Activated T-helper 2 cell treated with anti-CD3 and anti-CD28 coated beads, Interferon-gamma antibody, Interleukin-2, Interleukin-4, amounts not matched to agents 10 μg/mL and 5 μg/mL and 100 μg/mL, durations not matched to agents 14 hours and 24 hours and 36 hours (primary cell): Measurements from ENCODE around the gene XRCC6. TPM values are rescaled to one million over a fixed set of nuclear protein-coding genes. Genes with fewer than 3 reads are reported as not detected.
"Not testable (repeated sequence)": the region's sequence is repeated elsewhere in the genome, so short reads cannot be mapped to it uniquely, and the experiment has no call there.

Experiments used
- DNase-seq: peaks from one replicate; pipeline ENCODE4 v3.0.0; 2021; ENCODE audit warnings: low spot score
- H3K27ac Mint-ChIP-seq: one replicate; pipeline ENCODE4 v1.8.0; 2021; ENCODE audit warnings: mixed read lengths
- H3K27me3 Mint-ChIP-seq: one replicate; pipeline ENCODE4 v1.8.0; 2021; ENCODE audit warnings: low read depth, mixed read lengths
- H3K36me3 Mint-ChIP-seq: one replicate; pipeline ENCODE4 v1.8.0; 2021; ENCODE audit warnings: low read depth, mixed read lengths
- H3K4me1 Mint-ChIP-seq: one replicate; pipeline ENCODE4 v1.8.0; 2021; ENCODE audit warnings: low read depth, mixed read lengths
- H3K4me3 Mint-ChIP-seq: one replicate; pipeline ENCODE4 v1.8.0; 2021; ENCODE audit warnings: low read depth, mild to moderate bottlenecking, moderate library complexity, mixed read lengths
- H3K9me3 Mint-ChIP-seq: one replicate; pipeline ENCODE4 v1.8.0; 2021; ENCODE audit warnings: mixed read lengths
- intact Hi-C: fragments of 100-400 bp; cut with micrococcal nuclease; formaldehyde crosslinking; loops from one replicate; pipeline ENCODE4 v1.15.1; 2023
- total RNA-seq: library from RNA; stranded (reverse); gene quantifications from 2 replicates; pipeline ENCODE4 v1.2.3, GENCODE V29; 2022

XRCC6 gene
- total RNA-seq, 1 donor from 2014 or later: 421 TPM

GRCh38 chr22:41663594-41663993, 42.5 kb downstream of the XRCC6 start:
- H3K4me1 Mint-ChIP-seq, H3K27ac Mint-ChIP-seq, DNase-seq, H3K27me3 Mint-ChIP-seq, intact Hi-C loops, H3K4me3 Mint-ChIP-seq, H3K9me3 Mint-ChIP-seq: not testable (repeated sequence)
- peaks cover 59% of the 10 kb centered on the region for H3K36me3 Mint-ChIP-seq

- peaks cover 8% of the 10 kb centered on the region for H3K4me1 Mint-ChIP-seq
- H3K4me3 Mint-ChIP-seq: no peak overlapping the region
- no peaks in the 10 kb centered on the region for H3K27me3 Mint-ChIP-seq
- no peaks in the 10 kb centered on the region for H3K9me3 Mint-ChIP-seq
- H3K36me3 Mint-ChIP-seq: peaks cover 58% of the 10 kb centered on the region
- DNase-seq: no peak
- intact Hi-C loops: no loop called here
- no peak overlapping the region for H3K27ac Mint-ChIP-seq
Observed at GRCh38 chr22:41664490-41664889, 43.4 kb downstream of the XRCC6 start.

- Mint-ChIP-seq H3K4me1 (peaks cover 8% of the 10 kb centered on the region), H3K27me3 (no peaks in the 10 kb centered on the region), H3K9me3 (no peaks in the 10 kb centered on the region), H3K27ac (no peak overlapping the region), H3K36me3 (peaks cover 59% of the 10 kb centered on the region), H3K4me3 (no peak overlapping the region)
- DNase-seq: no peak
- intact Hi-C loops: no loop called here
Observed at GRCh38 chr22:41664951-41665350, 43.9 kb downstream of the XRCC6 start.

- no peaks in the 10 kb centered on the region for H3K27me3 Mint-ChIP-seq
- H3K27ac Mint-ChIP-seq: peak overlapping the region; percentile 28
- intact Hi-C loops: no loop called here
- H3K4me1 Mint-ChIP-seq: peaks cover 8% of the 10 kb centered on the region
- H3K36me3 Mint-ChIP-seq: peaks cover 49% of the 10 kb centered on the region
- no peak overlapping the region for H3K4me3 Mint-ChIP-seq
- no peaks in the 10 kb centered on the region for H3K9me3 Mint-ChIP-seq
- DNase-seq: no peak
Observed at GRCh38 chr22:41668971-41669911, 48.1 kb downstream of the XRCC6 start.

GRCh38 chr22:41672096-41672495, 51.0 kb downstream of the XRCC6 start:
- H3K4me3 Mint-ChIP-seq, H3K27me3 Mint-ChIP-seq, intact Hi-C loops, H3K9me3 Mint-ChIP-seq, H3K27ac Mint-ChIP-seq, DNase-seq: not testable (repeated sequence)
- H3K4me1 Mint-ChIP-seq: peaks cover 15% of the 10 kb centered on the region
- H3K36me3 Mint-ChIP-seq: peaks cover 54% of the 10 kb centered on the region

GRCh38 chr22:41672780-41673509, 51.9 kb downstream of the XRCC6 start:
- no peak overlapping the region for H3K27ac Mint-ChIP-seq
- no peaks in the 10 kb centered on the region for H3K9me3 Mint-ChIP-seq
- no peak overlapping the region for H3K4me3 Mint-ChIP-seq
- no peaks in the 10 kb centered on the region for H3K27me3 Mint-ChIP-seq
- peaks cover 58% of the 10 kb centered on the region for H3K36me3 Mint-ChIP-seq
- DNase-seq: no peak
- intact Hi-C loops: no loop called here
- H3K4me1 Mint-ChIP-seq: peaks cover 10% of the 10 kb centered on the region

- Mint-ChIP-seq H3K4me1 (peaks cover 10% of the 10 kb centered on the region), H3K4me3 (no peak overlapping the region), H3K27me3 (no peaks in the 10 kb centered on the region), H3K9me3 (no peaks in the 10 kb centered on the region), H3K27ac (no peak overlapping the region), H3K36me3 (peaks cover 66% of the 10 kb centered on the region)
- intact Hi-C loops: no loop called here
- no peak for DNase-seq
Observed at GRCh38 chr22:41674846-41675340, 53.8 kb downstream of the XRCC6 start.

GRCh38 chr22:41676134-41676533, 55.0 kb downstream of the XRCC6 start:
- intact Hi-C loops: no loop called here
- Mint-ChIP-seq H3K9me3 (no peaks in the 10 kb centered on the region), H3K4me3 (no peak overlapping the region), H3K27me3 (no peaks in the 10 kb centered on the region), H3K27ac (no peak overlapping the region), H3K36me3 (peaks cover 73% of the 10 kb centered on the region), H3K4me1 (peaks cover 16% of the 10 kb centered on the region)
- DNase-seq: no peak

- H3K4me1 Mint-ChIP-seq: peaks cover 12% of the 10 kb centered on the region
- peak overlapping the region; percentile 95 for H3K27ac Mint-ChIP-seq
- H3K4me3 Mint-ChIP-seq: peak overlapping the region; percentile 98
- intact Hi-C loops: loop anchor here (2.0 kb wide), 1 partner anchor 15 kb away; no protein-coding TSS in a partner anchor
- H3K27me3 Mint-ChIP-seq: no peaks in the 10 kb centered on the region
- peaks cover 42% of the 10 kb centered on the region for H3K36me3 Mint-ChIP-seq
- H3K9me3 Mint-ChIP-seq: no peaks in the 10 kb centered on the region
- DNase-seq: no peak
Observed at GRCh38 chr22:41681616-41682015, 60.5 kb downstream of the XRCC6 start.

GRCh38 chr22:41682033-41682807, 61.1 kb downstream of the XRCC6 start:
- intact Hi-C loops: loop anchor here (2.0 kb wide), 1 partner anchor 15 kb away; no protein-coding TSS in a partner anchor
- peaks cover 39% of the 10 kb centered on the region for H3K36me3 Mint-ChIP-seq
- peak; percentile 80 for DNase-seq
- peaks cover 11% of the 10 kb centered on the region for H3K4me1 Mint-ChIP-seq
- H3K27ac Mint-ChIP-seq: peak overlapping the region; percentile 95
- peak overlapping the region; percentile 98 for H3K4me3 Mint-ChIP-seq
- no peaks in the 10 kb centered on the region for H3K27me3 Mint-ChIP-seq
- H3K9me3 Mint-ChIP-seq: no peaks in the 10 kb centered on the region

GRCh38 chr22:41683052-41683451, 62.0 kb downstream of the XRCC6 start:
- intact Hi-C loops: loop anchor here (2.0 kb wide), 1 partner anchor 16 kb away; no protein-coding TSS in a partner anchor
- Mint-ChIP-seq H3K27me3 (no peaks in the 10 kb centered on the region), H3K9me3 (no peaks in the 10 kb centered on the region), H3K4me3 (peak overlapping the region; percentile 98), H3K4me1 (peaks cover 17% of the 10 kb centered on the region), H3K27ac (peak overlapping the region; percentile 95), H3K36me3 (peaks cover 43% of the 10 kb centered on the region)
- DNase-seq: no peak

GRCh38 chr22:41683616-41684015, 62.5 kb downstream of the XRCC6 start:
- Mint-ChIP-seq H3K4me3 (no peak overlapping the region), H3K36me3 (peaks cover 42% of the 10 kb centered on the region), H3K27me3 (no peaks in the 10 kb centered on the region), H3K9me3 (no peaks in the 10 kb centered on the region), H3K4me1 (peaks cover 17% of the 10 kb centered on the region), H3K27ac (peak overlapping the region; percentile 25)
- DNase-seq: no peak
- intact Hi-C loops: loop anchor here (2.0 kb wide), 1 partner anchor 17 kb away; no protein-coding TSS in a partner anchor
